Putamen (tissue), 1 donor: ENCODE measurements around the gene NPC1.
"Not testable (repeated sequence)": the region's sequence is repeated elsewhere in the genome, so short reads cannot be mapped to it uniquely, and the experiment has no call there.

Experiments used
- DNase-seq: peaks from one replicate; pipeline ENCODE4 v3.0.0-alpha.2; 2016; ENCODE audit warnings: low spot score

Gene NPC1

GRCh38 chr18:23575309-23575651, 11.0 kb downstream of the NPC1 start:
- no peak for DNase-seq

- no peak for DNase-seq
Measured at GRCh38 chr18:23574611-23575308, 11.5 kb downstream of the NPC1 start.

GRCh38 chr18:23573626-23574431, 12.5 kb downstream of the NPC1 start:
- DNase-seq = no peak

GRCh38 chr18:23573020-23573419, 13.3 kb downstream of the NPC1 start:
- DNase-seq = no peak

- no peak for DNase-seq
Measured at GRCh38 chr18:23572570-23572969, 13.7 kb downstream of the NPC1 start.

GRCh38 chr18:23572012-23572411, 14.3 kb downstream of the NPC1 start:
- no peak for DNase-seq

GRCh38 chr18:23570912-23571504, 15.3 kb downstream of the NPC1 start:
- DNase-seq = no peak

- no peak for DNase-seq
Measured at GRCh38 chr18:23569299-23570063, 16.8 kb downstream of the NPC1 start.

GRCh38 chr18:23568281-23569138, 17.8 kb downstream of the NPC1 start:
- DNase-seq = no peak

GRCh38 chr18:23567671-23568070, 18.6 kb downstream of the NPC1 start:
- DNase-seq = no peak

GRCh38 chr18:23565916-23566547, 20.3 kb downstream of the NPC1 start:
- no peak for DNase-seq

GRCh38 chr18:23563377-23564043, 22.8 kb downstream of the NPC1 start:
- no peak for DNase-seq

- peak; percentile 75 for DNase-seq
Measured at GRCh38 chr18:23560186-23560585, 26.1 kb downstream of the NPC1 start.

GRCh38 chr18:23557511-23557910, 28.8 kb downstream of the NPC1 start:
- not testable (repeated sequence) for DNase-seq

- DNase-seq = no peak
Measured at GRCh38 chr18:23556145-23556780, 30.0 kb downstream of the NPC1 start.

- no peak for DNase-seq
Measured at GRCh38 chr18:23553887-23554286, 32.4 kb downstream of the NPC1 start.

- no peak for DNase-seq
Measured at GRCh38 chr18:23552505-23552904, 33.8 kb downstream of the NPC1 start.

GRCh38 chr18:23551978-23552377, 34.3 kb downstream of the NPC1 start:
- no peak for DNase-seq

- DNase-seq = no peak
Measured at GRCh38 chr18:23550898-23551297, 35.4 kb downstream of the NPC1 start.

- DNase-seq = no peak
Measured at GRCh38 chr18:23548719-23549118, 37.6 kb downstream of the NPC1 start.
